HEK293 (cell line): ENCODE data around the gene GUCY1A2.

Experiments
- CTCF ChIA-PET: fragments of 350-600 bp; formaldehyde crosslinking; extraction: SDS; loops from one replicate; lab custom pipeline; 2021; ENCODE audit warnings: antibody characterized with exemption; lab: Yijun Ruan, JAX
- POLR2A ChIA-PET: fragments of 300-600 bp; formaldehyde crosslinking; extraction: SDS; loops from one replicate; lab custom pipeline; 2020; ENCODE audit warnings: antibody characterized with exemption, inconsistent platforms; lab: Yijun Ruan, JAX
- H3K27ac ChIP-seq: fragments of 200-500 bp; sonication (Bioruptor generic); 2 replicates; pipeline ENCODE4 v1.5.1; 2014; ENCODE audit warnings: low read depth, low read length, control low read depth, inconsistent platforms; ENCODE audit errors: extremely low read depth
- H3K36me3 ChIP-seq, 2 experiments: fragments of 200-500 bp in 1 of 2; sonication (Bioruptor generic) in 1 of 2; 1 replicate in 1 of 2; 2 replicates in 1 of 2; pipeline ENCODE4 v1.5.1; 2014 to 2017; ENCODE audit warnings: inconsistent platforms in 2 of 2, low read length in 2 of 2; ENCODE audit not compliant: control insufficient read depth in 2 of 2, insufficient read depth in 1 of 2
- H3K4me1 ChIP-seq: fragments of 200-500 bp; sonication (Bioruptor generic); 2 replicates; pipeline ENCODE4 v1.5.1; 2014; ENCODE audit warnings: mild to moderate bottlenecking, low read length, inconsistent platforms; ENCODE audit not compliant: control insufficient read depth, insufficient read depth
- H3K4me3 ChIP-seq: 2 replicates; pipeline ENCODE4 v1.5.1; 2011; ENCODE audit warnings: low read depth, mild to moderate bottlenecking, control low read depth, low read length, moderate library complexity
- H3K9me3 ChIP-seq: fragments of 200-500 bp; sonication (Bioruptor generic); 2 replicates; pipeline ENCODE4 v1.5.1; 2014; ENCODE audit warnings: low read depth, low read length, inconsistent platforms; ENCODE audit not compliant: control insufficient read depth, insufficient read depth
- OSR2 ChIP-seq: fragments of 450-650 bp; formaldehyde crosslinking; IDR thresholded peaks from 2 replicates; pipeline ENCODE4 v1.5.1; 2016; ENCODE audit warnings: missing biosample characterization, missing genetic modification characterization
- SP2 ChIP-seq: fragments of 450-650 bp; formaldehyde crosslinking; IDR thresholded peaks from 2 replicates; pipeline ENCODE4 v1.5.1; 2016; ENCODE audit warnings: missing biosample characterization, missing genetic modification characterization
- SP7 ChIP-seq: fragments of 450-650 bp; formaldehyde crosslinking; IDR thresholded peaks from 2 replicates; pipeline ENCODE4 v1.5.1; 2016; ENCODE audit warnings: missing biosample characterization, missing genetic modification characterization
- ZNF132 ChIP-seq: fragments of 450-650 bp; formaldehyde crosslinking; IDR thresholded peaks from 2 replicates; pipeline ENCODE4 v1.5.1; 2017; ENCODE audit warnings: missing biosample characterization, missing genetic modification characterization, borderline replicate concordance
- ZNF335 ChIP-seq: fragments of 450-650 bp; formaldehyde crosslinking; conservative IDR thresholded peaks from 2 replicates; pipeline ENCODE4 v1.5.1; 2016; ENCODE audit warnings: missing biosample characterization, missing genetic modification characterization
- ZNF366 ChIP-seq: fragments of 450-650 bp; formaldehyde crosslinking; conservative IDR thresholded peaks from 2 replicates; pipeline ENCODE4 v1.5.1; 2016; ENCODE audit warnings: missing biosample characterization, missing genetic modification characterization
- ZNF843 ChIP-seq: fragments of 450-650 bp; formaldehyde crosslinking; IDR thresholded peaks from 2 replicates; pipeline ENCODE4 v1.5.1; 2016; ENCODE audit warnings: missing biosample characterization, missing genetic modification characterization
- TF ChIP-seq, protein P1 (sequence below): fragments of 450-650 bp; formaldehyde crosslinking; IDR thresholded peaks from 2 replicates; pipeline ENCODE4 v1.5.1; 2016; ENCODE audit warnings: missing biosample characterization, missing genetic modification characterization
- TF ChIP-seq, protein P2 (sequence below): fragments of 450-650 bp; formaldehyde crosslinking; IDR thresholded peaks from 2 replicates; pipeline ENCODE4 v1.5.1; 2017; ENCODE audit warnings: missing biosample characterization, missing genetic modification characterization
- TF ChIP-seq, protein P3 (sequence below): fragments of 450-650 bp; IDR thresholded peaks from 2 replicates; pipeline ENCODE4 v1.5.1; 2018; ENCODE audit warnings: missing biosample characterization, mild to moderate bottlenecking, missing genetic modification characterization
- TF ChIP-seq, protein P4 (sequence below): fragments of 450-650 bp; formaldehyde crosslinking; IDR thresholded peaks from 2 replicates; pipeline ENCODE4 v1.5.1; 2016; ENCODE audit warnings: missing biosample characterization, missing genetic modification characterization, borderline replicate concordance
- TF ChIP-seq, protein P5 (sequence below): fragments of 450-650 bp; formaldehyde crosslinking; IDR thresholded peaks from 2 replicates; pipeline ENCODE4 v1.5.1; 2016; ENCODE audit warnings: missing biosample characterization, missing genetic modification characterization, low read depth
- TF ChIP-seq, protein P6 (sequence below): fragments of 450-650 bp; formaldehyde crosslinking; IDR thresholded peaks from 2 replicates; pipeline ENCODE4 v1.5.1; 2016; ENCODE audit warnings: missing biosample characterization, missing genetic modification characterization
- TF ChIP-seq, protein P7 (sequence below): fragments of 450-650 bp; formaldehyde crosslinking; IDR thresholded peaks from 2 replicates; pipeline ENCODE4 v1.5.1; 2016; ENCODE audit warnings: missing biosample characterization, missing genetic modification characterization

GUCY1A2 gene

DNA sequence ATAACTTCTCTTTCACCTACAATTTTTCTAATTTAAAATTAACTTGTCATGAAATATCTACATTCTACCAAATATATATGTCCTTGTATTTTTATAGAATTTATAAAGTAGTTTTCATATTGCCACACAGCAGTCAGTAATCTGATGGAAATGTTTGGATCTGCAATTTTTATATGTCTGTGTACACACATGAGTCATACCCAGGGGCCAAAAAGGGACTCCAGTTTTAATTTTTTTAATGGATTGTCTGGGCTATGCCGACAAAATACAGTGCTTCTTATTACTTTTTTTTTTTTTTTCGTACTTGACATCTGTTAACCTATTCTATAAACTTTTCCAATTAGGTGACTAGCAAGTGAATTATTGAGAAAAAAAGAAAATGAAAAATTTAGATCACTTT, 6.3 kb downstream of the GUCY1A2 start:
- Histone ChIP-seq H3K4me3 (no peak overlapping the region), H3K9me3 (no peaks in the 10 kb centered on the region), H3K27ac (no peak overlapping the region), H3K36me3 (no peaks in the 10 kb centered on the region), H3K4me1 (peaks cover 4% of the 10 kb centered on the region; the same call in 1 of the 2 replicates)
- CTCF ChIA-PET, result interaction anchor here (0.6 to 1.2 kb wide), 2 partner anchors 14 to 53 kb away, joined by 5 read pairs; no protein-coding TSS in a partner anchor
- POLR2A ChIA-PET, result interaction anchor here (0.7 kb wide), 2 partner anchors 21 to 105 kb away, joined by 3 read pairs; no protein-coding TSS in a partner anchor
- peak; percentile 31; the same call in 1 of the 2 replicates for TF ChIP-seq OSR2 (tag by site-specific recombination)
- TF ChIP-seq, protein P1, sequence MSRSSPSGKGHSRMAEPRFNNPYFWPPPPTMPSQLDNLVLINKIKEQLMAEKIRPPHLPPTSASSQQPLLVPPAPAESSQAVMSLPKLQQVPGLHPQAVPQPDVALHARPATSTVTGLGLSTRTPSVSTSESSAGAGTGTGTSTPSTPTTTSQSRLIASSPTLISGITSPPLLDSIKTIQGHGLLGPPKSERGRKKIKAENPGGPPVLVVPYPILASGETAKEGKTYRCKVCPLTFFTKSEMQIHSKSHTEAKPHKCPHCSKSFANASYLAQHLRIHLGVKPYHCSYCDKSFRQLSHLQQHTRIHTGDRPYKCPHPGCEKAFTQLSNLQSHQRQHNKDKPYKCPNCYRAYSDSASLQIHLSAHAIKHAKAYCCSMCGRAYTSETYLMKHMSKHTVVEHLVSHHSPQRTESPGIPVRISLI (tag by site-specific recombination), result peak; percentile 36; the same call in 1 of the 2 replicates
- TF ChIP-seq SP7 (tag by site-specific recombination), result peak; percentile 21; the same call in 1 of the 2 replicates
- TF ChIP-seq, protein P2, sequence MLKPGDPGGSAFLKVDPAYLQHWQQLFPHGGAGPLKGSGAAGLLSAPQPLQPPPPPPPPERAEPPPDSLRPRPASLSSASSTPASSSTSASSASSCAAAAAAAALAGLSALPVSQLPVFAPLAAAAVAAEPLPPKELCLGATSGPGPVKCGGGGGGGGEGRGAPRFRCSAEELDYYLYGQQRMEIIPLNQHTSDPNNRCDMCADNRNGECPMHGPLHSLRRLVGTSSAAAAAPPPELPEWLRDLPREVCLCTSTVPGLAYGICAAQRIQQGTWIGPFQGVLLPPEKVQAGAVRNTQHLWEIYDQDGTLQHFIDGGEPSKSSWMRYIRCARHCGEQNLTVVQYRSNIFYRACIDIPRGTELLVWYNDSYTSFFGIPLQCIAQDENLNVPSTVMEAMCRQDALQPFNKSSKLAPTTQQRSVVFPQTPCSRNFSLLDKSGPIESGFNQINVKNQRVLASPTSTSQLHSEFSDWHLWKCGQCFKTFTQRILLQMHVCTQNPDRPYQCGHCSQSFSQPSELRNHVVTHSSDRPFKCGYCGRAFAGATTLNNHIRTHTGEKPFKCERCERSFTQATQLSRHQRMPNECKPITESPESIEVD (tag by site-specific recombination), result peak; percentile 92
- TF ChIP-seq, protein P3, sequence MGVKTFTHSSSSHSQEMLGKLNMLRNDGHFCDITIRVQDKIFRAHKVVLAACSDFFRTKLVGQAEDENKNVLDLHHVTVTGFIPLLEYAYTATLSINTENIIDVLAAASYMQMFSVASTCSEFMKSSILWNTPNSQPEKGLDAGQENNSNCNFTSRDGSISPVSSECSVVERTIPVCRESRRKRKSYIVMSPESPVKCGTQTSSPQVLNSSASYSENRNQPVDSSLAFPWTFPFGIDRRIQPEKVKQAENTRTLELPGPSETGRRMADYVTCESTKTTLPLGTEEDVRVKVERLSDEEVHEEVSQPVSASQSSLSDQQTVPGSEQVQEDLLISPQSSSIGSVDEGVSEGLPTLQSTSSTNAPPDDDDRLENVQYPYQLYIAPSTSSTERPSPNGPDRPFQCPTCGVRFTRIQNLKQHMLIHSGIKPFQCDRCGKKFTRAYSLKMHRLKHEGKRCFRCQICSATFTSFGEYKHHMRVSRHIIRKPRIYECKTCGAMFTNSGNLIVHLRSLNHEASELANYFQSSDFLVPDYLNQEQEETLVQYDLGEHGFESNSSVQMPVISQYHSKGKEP (tag by site-specific recombination), result peak; percentile 41; the same call in 1 of the 2 replicates
- 0 out of 2 replicates have a peak, but pooled peaks have one; percentile 28 for TF ChIP-seq ZNF335 (tag by site-specific recombination)
- no peak for TF ChIP-seq SP2 (tag by site-specific recombination)
- TF ChIP-seq, protein P4, sequence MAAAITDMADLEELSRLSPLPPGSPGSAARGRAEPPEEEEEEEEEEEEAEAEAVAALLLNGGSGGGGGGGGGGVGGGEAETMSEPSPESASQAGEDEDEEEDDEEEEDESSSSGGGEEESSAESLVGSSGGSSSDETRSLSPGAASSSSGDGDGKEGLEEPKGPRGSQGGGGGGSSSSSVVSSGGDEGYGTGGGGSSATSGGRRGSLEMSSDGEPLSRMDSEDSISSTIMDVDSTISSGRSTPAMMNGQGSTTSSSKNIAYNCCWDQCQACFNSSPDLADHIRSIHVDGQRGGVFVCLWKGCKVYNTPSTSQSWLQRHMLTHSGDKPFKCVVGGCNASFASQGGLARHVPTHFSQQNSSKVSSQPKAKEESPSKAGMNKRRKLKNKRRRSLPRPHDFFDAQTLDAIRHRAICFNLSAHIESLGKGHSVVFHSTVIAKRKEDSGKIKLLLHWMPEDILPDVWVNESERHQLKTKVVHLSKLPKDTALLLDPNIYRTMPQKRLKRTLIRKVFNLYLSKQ, result no peak
- peak; percentile 19; the same call in 1 of the 2 replicates for TF ChIP-seq ZNF843 (tag by site-specific recombination)
- 0 out of 2 replicates have a peak, but pooled peaks have one; percentile 24 for TF ChIP-seq ZNF366 (tag by site-specific recombination)

DNA sequence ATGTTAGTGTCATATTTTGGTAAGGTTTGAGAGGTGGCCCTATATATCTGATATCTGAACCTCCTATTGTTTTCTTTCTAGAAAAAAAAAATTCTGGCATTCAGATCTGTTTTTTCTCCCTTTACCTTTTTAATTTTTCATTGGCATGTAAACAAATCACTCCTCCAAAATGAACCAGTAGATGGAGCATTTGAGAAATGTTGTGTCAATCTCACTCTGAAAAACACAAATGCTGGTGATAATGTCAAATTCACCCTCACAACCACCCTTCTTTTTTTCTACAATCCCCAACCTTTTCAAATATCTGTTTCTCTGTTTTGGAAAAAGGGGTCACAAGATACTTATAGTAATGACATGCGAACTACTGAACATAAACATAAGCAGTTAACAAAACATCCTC, 9.1 kb downstream of the GUCY1A2 start:
- Histone ChIP-seq H3K27ac (no peak overlapping the region), H3K4me1 (no peaks in the 10 kb centered on the region), H3K9me3 (no peaks in the 10 kb centered on the region), H3K36me3 (no peaks in the 10 kb centered on the region), H3K4me3 (no peak overlapping the region)
- POLR2A ChIA-PET, result no interaction called here
- TF ChIP-seq, protein P5, sequence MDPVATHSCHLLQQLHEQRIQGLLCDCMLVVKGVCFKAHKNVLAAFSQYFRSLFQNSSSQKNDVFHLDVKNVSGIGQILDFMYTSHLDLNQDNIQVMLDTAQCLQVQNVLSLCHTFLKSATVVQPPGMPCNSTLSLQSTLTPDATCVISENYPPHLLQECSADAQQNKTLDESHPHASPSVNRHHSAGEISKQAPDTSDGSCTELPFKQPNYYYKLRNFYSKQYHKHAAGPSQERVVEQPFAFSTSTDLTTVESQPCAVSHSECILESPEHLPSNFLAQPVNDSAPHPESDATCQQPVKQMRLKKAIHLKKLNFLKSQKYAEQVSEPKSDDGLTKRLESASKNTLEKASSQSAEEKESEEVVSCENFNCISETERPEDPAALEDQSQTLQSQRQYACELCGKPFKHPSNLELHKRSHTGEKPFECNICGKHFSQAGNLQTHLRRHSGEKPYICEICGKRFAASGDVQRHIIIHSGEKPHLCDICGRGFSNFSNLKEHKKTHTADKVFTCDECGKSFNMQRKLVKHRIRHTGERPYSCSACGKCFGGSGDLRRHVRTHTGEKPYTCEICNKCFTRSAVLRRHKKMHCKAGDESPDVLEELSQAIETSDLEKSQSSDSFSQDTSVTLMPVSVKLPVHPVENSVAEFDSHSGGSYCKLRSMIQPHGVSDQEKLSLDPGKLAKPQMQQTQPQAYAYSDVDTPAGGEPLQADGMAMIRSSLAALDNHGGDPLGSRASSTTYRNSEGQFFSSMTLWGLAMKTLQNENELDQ (tag by site-specific recombination), result no peak
- no peak for TF ChIP-seq ZNF132 (tag by site-specific recombination)
- TF ChIP-seq, protein P6, sequence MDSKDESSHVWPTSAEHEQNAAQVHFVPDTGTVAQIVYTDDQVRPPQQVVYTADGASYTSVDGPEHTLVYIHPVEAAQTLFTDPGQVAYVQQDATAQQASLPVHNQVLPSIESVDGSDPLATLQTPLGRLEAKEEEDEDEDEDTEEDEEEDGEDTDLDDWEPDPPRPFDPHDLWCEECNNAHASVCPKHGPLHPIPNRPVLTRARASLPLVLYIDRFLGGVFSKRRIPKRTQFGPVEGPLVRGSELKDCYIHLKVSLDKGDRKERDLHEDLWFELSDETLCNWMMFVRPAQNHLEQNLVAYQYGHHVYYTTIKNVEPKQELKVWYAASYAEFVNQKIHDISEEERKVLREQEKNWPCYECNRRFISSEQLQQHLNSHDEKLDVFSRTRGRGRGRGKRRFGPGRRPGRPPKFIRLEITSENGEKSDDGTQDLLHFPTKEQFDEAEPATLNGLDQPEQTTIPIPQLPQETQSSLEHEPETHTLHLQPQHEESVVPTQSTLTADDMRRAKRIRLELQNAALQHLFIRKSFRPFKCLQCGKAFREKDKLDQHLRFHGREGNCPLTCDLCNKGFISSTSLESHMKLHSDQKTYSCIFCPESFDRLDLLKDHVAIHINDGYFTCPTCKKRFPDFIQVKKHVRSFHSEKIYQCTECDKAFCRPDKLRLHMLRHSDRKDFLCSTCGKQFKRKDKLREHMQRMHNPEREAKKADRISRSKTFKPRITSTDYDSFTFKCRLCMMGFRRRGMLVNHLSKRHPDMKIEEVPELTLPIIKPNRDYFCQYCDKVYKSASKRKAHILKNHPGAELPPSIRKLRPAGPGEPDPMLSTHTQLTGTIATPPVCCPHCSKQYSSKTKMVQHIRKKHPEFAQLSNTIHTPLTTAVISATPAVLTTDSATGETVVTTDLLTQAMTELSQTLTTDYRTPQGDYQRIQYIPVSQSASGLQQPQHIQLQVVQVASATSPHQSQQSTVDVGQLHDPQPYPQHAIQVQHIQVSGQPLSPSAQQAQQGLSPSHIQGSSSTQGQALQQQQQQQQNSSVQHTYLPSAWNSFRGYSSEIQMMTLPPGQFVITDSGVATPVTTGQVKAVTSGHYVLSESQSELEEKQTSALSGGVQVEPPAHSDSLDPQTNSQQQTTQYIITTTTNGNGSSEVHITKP (tag by site-specific recombination), result no peak
- TF ChIP-seq, protein P7, sequence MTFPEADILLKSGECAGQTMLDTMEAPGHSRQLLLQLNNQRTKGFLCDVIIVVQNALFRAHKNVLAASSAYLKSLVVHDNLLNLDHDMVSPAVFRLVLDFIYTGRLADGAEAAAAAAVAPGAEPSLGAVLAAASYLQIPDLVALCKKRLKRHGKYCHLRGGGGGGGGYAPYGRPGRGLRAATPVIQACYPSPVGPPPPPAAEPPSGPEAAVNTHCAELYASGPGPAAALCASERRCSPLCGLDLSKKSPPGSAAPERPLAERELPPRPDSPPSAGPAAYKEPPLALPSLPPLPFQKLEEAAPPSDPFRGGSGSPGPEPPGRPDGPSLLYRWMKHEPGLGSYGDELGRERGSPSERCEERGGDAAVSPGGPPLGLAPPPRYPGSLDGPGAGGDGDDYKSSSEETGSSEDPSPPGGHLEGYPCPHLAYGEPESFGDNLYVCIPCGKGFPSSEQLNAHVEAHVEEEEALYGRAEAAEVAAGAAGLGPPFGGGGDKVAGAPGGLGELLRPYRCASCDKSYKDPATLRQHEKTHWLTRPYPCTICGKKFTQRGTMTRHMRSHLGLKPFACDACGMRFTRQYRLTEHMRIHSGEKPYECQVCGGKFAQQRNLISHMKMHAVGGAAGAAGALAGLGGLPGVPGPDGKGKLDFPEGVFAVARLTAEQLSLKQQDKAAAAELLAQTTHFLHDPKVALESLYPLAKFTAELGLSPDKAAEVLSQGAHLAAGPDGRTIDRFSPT (tag by site-specific recombination), result no peak
- CTCF ChIA-PET, result interaction anchor here (0.6 to 0.7 kb wide), 4 partner anchors 106 to 884 kb away, joined by 3 to 4 read pairs (median 3); no protein-coding TSS in a partner anchor
